Activated naive CD4-positive, alpha-beta T cell treated with anti-CD3 and anti-CD28 coated beads, Interleukin-2, amount 50 U/mL, for 24 hours (primary cell): ENCODE data around the gene GPC3.

Experiments
- H3K27ac Mint-ChIP-seq: one replicate; pipeline ENCODE4 v1.8.0; 2021; ENCODE audit warnings: mild to moderate bottlenecking, mixed read lengths
- H3K27me3 Mint-ChIP-seq: one replicate; pipeline ENCODE4 v1.8.0; 2021; ENCODE audit warnings: mixed read lengths
- H3K36me3 Mint-ChIP-seq: one replicate; pipeline ENCODE4 v1.8.0; 2021; ENCODE audit warnings: mixed read lengths
- H3K4me1 Mint-ChIP-seq: one replicate; pipeline ENCODE4 v1.8.0; 2021; ENCODE audit warnings: mixed read lengths
- H3K4me3 Mint-ChIP-seq: one replicate; pipeline ENCODE4 v1.8.0; 2021; ENCODE audit warnings: mild to moderate bottlenecking, mixed read lengths
- H3K9me3 Mint-ChIP-seq: one replicate; pipeline ENCODE4 v1.8.0; 2021; ENCODE audit warnings: mixed read lengths

GPC3 gene

GRCh38 chrX:133838761-133839676 is 146.4 kb downstream of the GPC3 start:
- H3K36me3 Mint-ChIP-seq = no peaks in the 10 kb centered on the region
- H3K4me1 Mint-ChIP-seq = no peaks in the 10 kb centered on the region
- no peaks in the 10 kb centered on the region for H3K27me3 Mint-ChIP-seq
- H3K4me3 Mint-ChIP-seq = no peak overlapping the region
- H3K27ac Mint-ChIP-seq = no peak overlapping the region
- no peaks in the 10 kb centered on the region for H3K9me3 Mint-ChIP-seq

- Mint-ChIP-seq H3K4me3 (no peak overlapping the region), H3K9me3 (no peaks in the 10 kb centered on the region), H3K27ac (no peak overlapping the region), H3K4me1 (no peaks in the 10 kb centered on the region), H3K36me3 (no peaks in the 10 kb centered on the region), H3K27me3 (no peaks in the 10 kb centered on the region)
These were observed 148.3 kb downstream of the GPC3 start for GRCh38 chrX:133837091-133837490.

GRCh38 chrX:133836561-133836960 is 148.8 kb downstream of the GPC3 start:
- Mint-ChIP-seq H3K4me3 (no peak overlapping the region), H3K9me3 (no peaks in the 10 kb centered on the region), H3K36me3 (no peaks in the 10 kb centered on the region), H3K27me3 (no peaks in the 10 kb centered on the region), H3K4me1 (no peaks in the 10 kb centered on the region), H3K27ac (no peak overlapping the region)

- H3K36me3 Mint-ChIP-seq = no peaks in the 10 kb centered on the region
- no peak overlapping the region for H3K4me3 Mint-ChIP-seq
- no peaks in the 10 kb centered on the region for H3K9me3 Mint-ChIP-seq
- H3K27ac Mint-ChIP-seq = no peak overlapping the region
- no peaks in the 10 kb centered on the region for H3K4me1 Mint-ChIP-seq
- no peaks in the 10 kb centered on the region for H3K27me3 Mint-ChIP-seq
These were observed 150.6 kb downstream of the GPC3 start for GRCh38 chrX:133834771-133835170.

GRCh38 chrX:133819546-133819945 is 165.8 kb downstream of the GPC3 start:
- Mint-ChIP-seq H3K36me3 (no peaks in the 10 kb centered on the region), H3K9me3 (no peaks in the 10 kb centered on the region), H3K27ac (no peak overlapping the region), H3K4me3 (no peak overlapping the region), H3K4me1 (no peaks in the 10 kb centered on the region), H3K27me3 (no peaks in the 10 kb centered on the region)

GRCh38 chrX:133818019-133818418 is 167.4 kb downstream of the GPC3 start:
- Mint-ChIP-seq H3K4me3 (no peak overlapping the region), H3K36me3 (no peaks in the 10 kb centered on the region), H3K27ac (no peak overlapping the region), H3K4me1 (no peaks in the 10 kb centered on the region), H3K27me3 (no peaks in the 10 kb centered on the region), H3K9me3 (no peaks in the 10 kb centered on the region)

GRCh38 chrX:133815496-133815895 is 169.9 kb downstream of the GPC3 start:
- no peaks in the 10 kb centered on the region for H3K36me3 Mint-ChIP-seq
- no peaks in the 10 kb centered on the region for H3K27me3 Mint-ChIP-seq
- no peaks in the 10 kb centered on the region for H3K9me3 Mint-ChIP-seq
- no peak overlapping the region for H3K27ac Mint-ChIP-seq
- H3K4me1 Mint-ChIP-seq = no peaks in the 10 kb centered on the region
- no peak overlapping the region for H3K4me3 Mint-ChIP-seq

GRCh38 chrX:133813971-133814370 is 171.4 kb downstream of the GPC3 start:
- H3K27ac Mint-ChIP-seq = no peak overlapping the region
- no peaks in the 10 kb centered on the region for H3K36me3 Mint-ChIP-seq
- H3K4me3 Mint-ChIP-seq = no peak overlapping the region
- H3K9me3 Mint-ChIP-seq = no peaks in the 10 kb centered on the region
- no peaks in the 10 kb centered on the region for H3K4me1 Mint-ChIP-seq
- no peaks in the 10 kb centered on the region for H3K27me3 Mint-ChIP-seq

- Mint-ChIP-seq H3K27me3 (no peaks in the 10 kb centered on the region), H3K27ac (no peak overlapping the region), H3K4me1 (no peaks in the 10 kb centered on the region), H3K36me3 (no peaks in the 10 kb centered on the region), H3K9me3 (no peaks in the 10 kb centered on the region), H3K4me3 (no peak overlapping the region)
These were observed 173.0 kb downstream of the GPC3 start for GRCh38 chrX:133812402-133812801.

- H3K9me3 Mint-ChIP-seq = no peaks in the 10 kb centered on the region
- no peaks in the 10 kb centered on the region for H3K36me3 Mint-ChIP-seq
- H3K4me3 Mint-ChIP-seq = no peak overlapping the region
- H3K4me1 Mint-ChIP-seq = no peaks in the 10 kb centered on the region
- H3K27me3 Mint-ChIP-seq = no peaks in the 10 kb centered on the region
- no peak overlapping the region for H3K27ac Mint-ChIP-seq
These were observed 174.5 kb downstream of the GPC3 start for GRCh38 chrX:133810925-133811324.

- Mint-ChIP-seq H3K4me1 (no peaks in the 10 kb centered on the region), H3K9me3 (no peaks in the 10 kb centered on the region), H3K4me3 (no peak overlapping the region), H3K36me3 (no peaks in the 10 kb centered on the region), H3K27me3 (no peaks in the 10 kb centered on the region), H3K27ac (no peak overlapping the region)
These were observed 181.3 kb downstream of the GPC3 start for GRCh38 chrX:133804072-133804471.

- Mint-ChIP-seq H3K4me3 (no peak overlapping the region), H3K9me3 (no peaks in the 10 kb centered on the region), H3K36me3 (no peaks in the 10 kb centered on the region), H3K27me3 (no peaks in the 10 kb centered on the region), H3K27ac (no peak overlapping the region), H3K4me1 (no peaks in the 10 kb centered on the region)
These were observed 189.1 kb downstream of the GPC3 start for GRCh38 chrX:133796282-133796681.

- no peaks in the 10 kb centered on the region for H3K36me3 Mint-ChIP-seq
- no peaks in the 10 kb centered on the region for H3K9me3 Mint-ChIP-seq
- no peaks in the 10 kb centered on the region for H3K27me3 Mint-ChIP-seq
- H3K4me1 Mint-ChIP-seq = no peaks in the 10 kb centered on the region
- H3K4me3 Mint-ChIP-seq = no peak overlapping the region
- no peak overlapping the region for H3K27ac Mint-ChIP-seq
These were observed 191.3 kb downstream of the GPC3 start for GRCh38 chrX:133794126-133794525.

GRCh38 chrX:133793626-133794025 is 191.8 kb downstream of the GPC3 start:
- no peaks in the 10 kb centered on the region for H3K27me3 Mint-ChIP-seq
- no peak overlapping the region for H3K4me3 Mint-ChIP-seq
- H3K27ac Mint-ChIP-seq = no peak overlapping the region
- no peaks in the 10 kb centered on the region for H3K4me1 Mint-ChIP-seq
- no peaks in the 10 kb centered on the region for H3K9me3 Mint-ChIP-seq
- no peaks in the 10 kb centered on the region for H3K36me3 Mint-ChIP-seq

- Mint-ChIP-seq H3K9me3 (no peaks in the 10 kb centered on the region), H3K36me3 (no peaks in the 10 kb centered on the region), H3K27ac (no peak overlapping the region), H3K27me3 (no peaks in the 10 kb centered on the region), H3K4me3 (no peak overlapping the region), H3K4me1 (no peaks in the 10 kb centered on the region)
These were observed 193.0 kb downstream of the GPC3 start for GRCh38 chrX:133792198-133792953.

GRCh38 chrX:133789829-133790228 is 195.6 kb downstream of the GPC3 start:
- Mint-ChIP-seq H3K36me3 (no peaks in the 10 kb centered on the region), H3K4me3 (no peak overlapping the region), H3K4me1 (no peaks in the 10 kb centered on the region), H3K27me3 (no peaks in the 10 kb centered on the region), H3K27ac (no peak overlapping the region), H3K9me3 (no peaks in the 10 kb centered on the region)
